IPS-18c (cell line): ENCODE measurements around the gene SRC.

Source experiments
- H3K4me3 ChIP-seq: 2 replicates; pipeline ENCODE4 v1.7.0; 2013; ENCODE audit warnings: low read depth, mild to moderate bottlenecking, low read length, moderate library complexity; ENCODE audit not compliant: insufficient read depth
- H3K9me3 ChIP-seq: one replicate; pipeline ENCODE4 v1.6.1; 2013; ENCODE audit warnings: mild to moderate bottlenecking, low read length, moderate library complexity; ENCODE audit not compliant: control insufficient read depth, insufficient read depth

The SRC gene

DNA sequence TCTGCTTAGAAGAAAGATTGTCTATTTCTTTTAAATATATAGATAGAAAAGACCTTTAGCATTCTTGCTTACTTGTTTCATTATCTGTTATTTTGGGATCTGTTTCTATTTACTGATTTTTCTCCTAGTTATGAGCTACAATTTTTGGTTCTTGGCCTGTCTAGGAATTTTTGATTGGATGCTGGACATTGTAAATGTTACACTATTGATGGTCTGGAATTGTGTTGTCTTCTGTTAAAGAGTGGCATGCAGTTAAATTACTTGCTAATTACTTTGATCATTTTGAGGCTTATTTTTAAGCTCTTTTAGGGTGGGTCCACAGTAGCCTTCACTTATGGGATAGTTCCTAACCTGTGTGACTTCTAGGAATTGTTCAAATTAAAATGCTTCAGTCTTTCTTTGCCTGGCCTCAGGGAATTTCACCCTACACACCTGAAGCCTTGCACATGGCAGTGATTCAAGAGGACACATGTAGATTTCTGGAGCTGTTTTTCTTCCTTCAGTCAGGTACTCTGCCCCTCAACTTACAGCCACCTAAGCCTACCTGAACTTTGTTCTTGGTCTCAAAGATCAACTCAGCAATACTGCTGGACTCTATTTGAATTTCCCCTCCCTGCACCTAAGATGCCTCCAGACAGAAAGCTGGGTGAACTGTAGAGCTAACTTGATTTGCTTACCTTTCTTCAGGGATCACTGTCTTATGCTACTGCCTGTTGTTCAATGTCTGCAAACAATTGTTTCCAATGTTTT, 108.9 kb downstream of the SRC start:
- Histone ChIP-seq H3K4me3 (no peak overlapping the region), H3K9me3 (no peaks in the 10 kb centered on the region)
